Measurements from ENCODE around the gene FBXL20. TPM values are rescaled to one million over a fixed set of nuclear protein-coding genes. Genes with fewer than 3 reads are reported as not detected.

The FBXL20 gene
- total and polyA plus RNA-seq, 2 of the 8 experiments (the other 6 are each of a cell fraction or from before 2014, with no cell fraction given), result 5.5 to 11.0 TPM

- TF ChIP-seq CHD7 (IDR thresholded peaks at IDR 0.05; ENCODE audit: insufficient replicate concordance, low read length) (no peak), CHD2 (IDR thresholded peaks at IDR 0.05; ENCODE audit: low read length) (no peak), NANOG (IDR thresholded peaks at IDR 0.05; ENCODE audit: insufficient read depth, low read depth, low read length, poor library complexity, severe bottlenecking) (no peak), GABPA (IDR thresholded peaks at IDR 0.05; ENCODE audit: borderline replicate concordance, insufficient read depth, low read length) (no peak), KDM5A (IDR thresholded peaks at IDR 0.05; ENCODE audit: low read length) (no peak), EGR1 (IDR thresholded peaks at IDR 0.05; ENCODE audit: borderline replicate concordance, low read depth, low read length) (no peak), SRF (IDR thresholded peaks at IDR 0.05; ENCODE audit: low read depth, low read length) (no peak)
Observed at GRCh38 chr17:39401412-39402243, at the start of gene FBXL20 (continued).

Data from H1 (cell line).